Naive thymus-derived CD8-positive, alpha-beta T cell (primary cell): ENCODE results near the gene GIMAP6. TPM values are rescaled to one million over a fixed set of nuclear protein-coding genes. Genes with fewer than 3 reads are reported as not detected.
"Not testable (repeated sequence)": the region's sequence is repeated elsewhere in the genome, so short reads cannot be mapped to it uniquely, and the experiment has no call there.

Experiments used
- ATAC-seq, 2 donors: fragments of 150-1000 bp; cut with Tn5 transposase in 1 of 2; sonication (Bioruptor Pico), chemical (Tn5 transposase) in 1 of 2; 1 replicate in 1 of 2; 2 replicates in 1 of 2; pipeline ENCODE4 v1.10.0; 2021; ENCODE audit warnings: mild to moderate bottlenecking in 2 of 2, moderate library complexity in 2 of 2
- POLR2A ChIA-PET: fragments of 350-600 bp; sonication (Branson Sonifier 250); formaldehyde crosslinking; loops from one replicate; lab custom pipeline; 2021; ENCODE audit warnings: antibody characterized with exemption; lab: Charles Lee
- DNase-seq, 10 donors: peaks; one replicate each; pipeline versions ENCODE4 v3.0.0 to v3.0.0-alpha.2; 2020 to 2022
- H3K27ac Mint-ChIP-seq, 10 donors: one replicate each; pipeline ENCODE4 v1.8.0; 2020 to 2022; ENCODE audit warnings: mild to moderate bottlenecking in 10 of 10, mixed read lengths in 10 of 10, moderate library complexity in 4 of 10, inconsistent platforms in 1 of 10
- H3K27me3 Mint-ChIP-seq, 5 donors: one replicate each; pipeline ENCODE4 v1.8.0; 2021 to 2022; ENCODE audit warnings: mixed read lengths in 5 of 5
- H3K36me3 Mint-ChIP-seq, 3 donors: one replicate each; pipeline ENCODE4 v1.8.0; 2020 to 2022; ENCODE audit warnings: mixed read lengths in 3 of 3, mild to moderate bottlenecking in 2 of 3, inconsistent platforms in 1 of 3
- H3K4me1 Mint-ChIP-seq, 4 donors: one replicate each; pipeline ENCODE4 v1.8.0; 2021 to 2022; ENCODE audit warnings: mixed read lengths in 4 of 4
- H3K4me3 Mint-ChIP-seq, 10 donors: one replicate each; pipeline ENCODE4 v1.8.0; 2020 to 2022; ENCODE audit warnings: mild to moderate bottlenecking in 10 of 10, mixed read lengths in 10 of 10, moderate library complexity in 6 of 10, inconsistent platforms in 1 of 10
- H3K9me3 Mint-ChIP-seq, 9 donors: one replicate each; pipeline ENCODE4 v1.8.0; 2020 to 2022; ENCODE audit warnings: mixed read lengths in 9 of 9, mild to moderate bottlenecking in 3 of 9, inconsistent platforms in 1 of 9, moderate library complexity in 1 of 9
- polyA plus RNA-seq, 3 donors: library from polyadenylated mRNA; unstranded; fragments of 300-500 nt; fragmentation: Illumina TruSeq; gene quantifications; one replicate each; pipeline ENCODE4 v1.2.3, GENCODE V29; 2021
- total RNA-seq, 8 experiments: library from RNA in 2 of 8; stranded (reverse) in 2 of 8; gene quantifications; one replicate each; pipeline ENCODE4 v1.2.3 and lab custom pipeline; 2021 to 2026

GIMAP6 gene
- total and polyA plus RNA-seq, 5 experiments from 2014 or later: 115 to 216 (median 173) TPM

DNA sequence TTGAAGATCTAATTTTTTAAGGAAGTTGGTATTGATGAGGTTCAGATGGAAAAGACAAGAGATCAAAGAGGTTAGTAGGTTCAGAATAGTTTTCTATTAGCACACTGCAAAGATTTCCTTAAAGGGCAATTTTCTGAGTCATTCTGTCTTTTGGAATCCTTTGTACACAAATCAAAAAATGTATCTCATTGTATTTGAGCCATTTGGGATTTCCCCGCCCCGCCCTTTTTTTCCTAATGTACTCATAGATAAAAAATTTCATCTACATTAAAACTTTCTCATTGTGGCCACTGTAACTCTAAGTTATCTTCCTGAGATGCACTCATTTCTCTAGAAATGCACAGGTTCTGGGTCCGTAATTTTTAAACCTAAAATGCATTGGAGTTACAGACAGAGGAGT is 12.1 kb downstream of the GIMAP6 start:
- Mint-ChIP-seq H3K4me1 (peaks cover 22 to 69% (median 55%) of the 10 kb centered on the region in 4 donors), H3K27ac (peak overlapping the region; percentile 42 to 90 (median 86)), H3K9me3 (peaks cover 0 to 26% (median 7%) of the 10 kb centered on the region in 9 donors), H3K4me3 (peak overlapping the region in 5 of 10 donors; percentile 3 to 56 (median 39)), H3K27me3 (no peaks in the 10 kb centered on the region), H3K36me3 (peaks cover 7 to 24% (median 9%) of the 10 kb centered on the region in 3 donors)
- no peak for DNase-seq
- ATAC-seq: no peak
- POLR2A ChIA-PET: interaction anchor here (1.0 to 17.7 kb wide), 5 partner anchors 10 to 102 kb away, joined by 3 to 385 read pairs (median 4); partner anchors contain the start of genes GIMAP4 and GIMAP6

DNA sequence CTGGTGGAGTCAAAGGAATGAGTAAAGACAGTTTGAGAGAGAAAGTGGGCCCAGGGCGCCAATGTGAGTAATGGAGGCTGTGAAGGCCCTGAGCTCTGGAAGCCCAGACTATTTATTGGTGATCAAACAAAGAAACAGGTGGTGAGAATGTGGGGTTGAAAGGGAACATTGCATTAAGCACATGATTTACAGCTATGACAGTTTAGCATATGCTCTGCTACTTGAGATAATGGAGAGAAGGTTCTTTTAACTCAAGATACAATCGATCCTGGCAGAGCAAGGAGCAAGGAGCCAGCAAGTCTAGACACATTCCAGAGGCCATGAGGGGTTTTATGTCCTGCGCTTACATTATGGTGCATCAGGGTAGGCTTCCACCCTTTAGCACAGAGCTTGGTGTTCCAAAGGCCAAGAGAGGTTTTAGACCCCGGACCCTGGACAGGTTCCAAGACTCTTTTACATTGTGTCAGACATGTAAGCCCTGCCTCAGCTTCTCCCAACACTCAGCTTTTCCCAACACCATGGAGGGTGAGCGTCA is 16.9 kb downstream of the GIMAP6 start:
- not testable (repeated sequence) for ATAC-seq, DNase-seq, H3K27me3 Mint-ChIP-seq
- H3K9me3 Mint-ChIP-seq: peaks cover 0 to 17% (median 8%) of the 10 kb centered on the region in 9 donors
- POLR2A ChIA-PET: interaction anchor here (0.6 to 3.2 kb wide), 10 partner anchors 9 to 164 kb away, joined by 3 to 21 read pairs (median 4); partner anchors contain the start of genes GIMAP1 and GIMAP4
- H3K36me3 Mint-ChIP-seq: peaks cover 0 to 11% (median 8%) of the 10 kb centered on the region in 3 donors
- H3K4me1 Mint-ChIP-seq: peaks cover 46 to 74% (median 60%) of the 10 kb centered on the region in 4 donors
- H3K27ac Mint-ChIP-seq: peak overlapping the region; percentile 73 to 94 (median 88)
- H3K4me3 Mint-ChIP-seq: peak overlapping the region in 8 of 10 donors; percentile 19 to 70 (median 53)

DNA sequence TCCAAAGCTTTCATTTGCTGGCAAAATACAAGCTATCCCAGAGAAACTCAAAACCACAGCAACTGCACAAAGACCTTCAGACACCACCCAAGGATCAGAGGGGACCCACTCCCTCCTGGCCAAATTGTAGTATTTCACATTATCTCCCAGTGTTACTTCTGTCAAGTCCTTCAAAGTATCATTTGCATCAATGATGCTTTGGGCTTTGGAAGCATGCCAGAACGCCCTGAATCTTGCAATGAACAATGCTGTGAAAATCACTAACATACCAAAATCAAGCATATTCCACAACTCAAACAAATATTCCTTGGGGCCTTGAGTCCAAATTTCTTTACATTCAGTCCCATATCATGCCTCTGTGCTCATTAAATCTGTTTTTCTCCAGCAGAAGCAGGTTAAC is 17.8 kb downstream of the GIMAP6 start:
- H3K9me3 Mint-ChIP-seq: peaks cover 0 to 17% (median 8%) of the 10 kb centered on the region in 9 donors
- peaks cover 0 to 11% (median 8%) of the 10 kb centered on the region in 3 donors for H3K36me3 Mint-ChIP-seq
- not testable (repeated sequence) for DNase-seq, H3K27me3 Mint-ChIP-seq
- peak overlapping the region in 9 of 10 donors; percentile 7 to 70 (median 47) for H3K4me3 Mint-ChIP-seq
- peaks cover 43 to 75% (median 60%) of the 10 kb centered on the region in 4 donors for H3K4me1 Mint-ChIP-seq
- peak overlapping the region; percentile 73 to 94 (median 88) for H3K27ac Mint-ChIP-seq
- POLR2A ChIA-PET: interaction anchor here (0.7 to 3.2 kb wide), 12 partner anchors 10 to 166 kb away, joined by 3 to 21 read pairs (median 3); partner anchors contain the start of genes GIMAP1, GIMAP4 and GIMAP6
- ATAC-seq: peak in 1 of 2 donors; percentile 27

DNA sequence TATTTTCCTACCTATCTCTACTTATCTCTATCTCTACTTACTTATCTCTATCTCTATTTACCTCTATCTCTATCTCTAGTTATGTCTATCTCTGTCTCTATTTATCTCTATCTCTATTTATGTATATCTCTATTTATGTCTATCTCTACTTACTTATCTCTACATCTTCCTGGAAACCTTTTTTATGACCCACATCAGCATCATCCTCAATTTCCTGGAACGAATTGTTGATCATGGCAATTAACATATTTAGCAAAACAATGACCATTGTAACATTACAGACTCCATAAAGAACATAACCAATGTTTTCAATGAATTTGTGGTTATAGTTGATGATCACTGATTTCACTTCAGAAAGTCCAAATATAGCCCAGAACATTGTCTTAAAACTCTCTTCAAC is 18.3 kb downstream of the GIMAP6 start:
- POLR2A ChIA-PET: interaction anchor here (1.2 to 2.2 kb wide), 7 partner anchors 8 to 165 kb away, joined by 3 to 9 read pairs (median 4); partner anchors contain the start of genes GIMAP1 and GIMAP6
- Mint-ChIP-seq H3K9me3 (peaks cover 0 to 17% (median 8%) of the 10 kb centered on the region in 9 donors), H3K4me3 (peak overlapping the region in 9 of 10 donors; percentile 7 to 70 (median 47)), H3K27me3 (no peaks in the 10 kb centered on the region), H3K27ac (peak overlapping the region; percentile 46 to 94 (median 88)), H3K4me1 (peaks cover 43 to 79% (median 62%) of the 10 kb centered on the region in 4 donors), H3K36me3 (peaks cover 0 to 11% (median 8%) of the 10 kb centered on the region in 3 donors)
- DNase-seq: no peak
- ATAC-seq: no peak

DNA sequence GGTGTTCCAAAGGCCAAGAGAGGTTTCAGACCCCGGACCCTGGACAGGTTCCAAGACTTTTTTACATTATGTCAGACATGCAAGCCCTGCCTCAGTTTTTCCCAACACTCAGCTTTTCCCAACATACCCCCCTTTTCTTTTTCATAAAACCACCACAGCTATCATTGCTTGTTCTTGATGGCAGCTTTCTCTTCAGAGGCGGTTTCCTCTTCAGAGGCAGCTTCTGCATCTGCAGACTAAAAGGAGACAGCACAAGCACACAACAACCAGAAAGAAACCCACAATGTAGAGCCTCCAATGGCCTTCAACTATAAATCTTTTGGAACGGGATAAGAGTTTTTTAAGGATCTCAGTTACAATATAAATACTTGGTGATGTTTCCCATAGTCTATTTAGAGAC is 19.3 kb downstream of the GIMAP6 start:
- POLR2A ChIA-PET: interaction anchor here (0.8 to 2.2 kb wide), 10 partner anchors 9 to 161 kb away, joined by 3 to 9 read pairs (median 5); partner anchors contain the start of genes GIMAP1, GIMAP2 and GIMAP6
- H3K4me3 Mint-ChIP-seq: peak overlapping the region in 9 of 10 donors; percentile 37 to 61 (median 50)
- no peaks in the 10 kb centered on the region for H3K27me3 Mint-ChIP-seq
- H3K4me1 Mint-ChIP-seq: peaks cover 47 to 83% (median 69%) of the 10 kb centered on the region in 4 donors
- ATAC-seq (peak; percentile 54 to 81), DNase-seq (peak in 2 of 10 donors; percentile 10 to 34)
- H3K36me3 Mint-ChIP-seq: peaks cover 0 to 6% (median 5%) of the 10 kb centered on the region in 3 donors
- peak overlapping the region; percentile 39 to 92 (median 84) for H3K27ac Mint-ChIP-seq
- peaks cover 0 to 11% (median 5%) of the 10 kb centered on the region in 9 donors for H3K9me3 Mint-ChIP-seq

DNA sequence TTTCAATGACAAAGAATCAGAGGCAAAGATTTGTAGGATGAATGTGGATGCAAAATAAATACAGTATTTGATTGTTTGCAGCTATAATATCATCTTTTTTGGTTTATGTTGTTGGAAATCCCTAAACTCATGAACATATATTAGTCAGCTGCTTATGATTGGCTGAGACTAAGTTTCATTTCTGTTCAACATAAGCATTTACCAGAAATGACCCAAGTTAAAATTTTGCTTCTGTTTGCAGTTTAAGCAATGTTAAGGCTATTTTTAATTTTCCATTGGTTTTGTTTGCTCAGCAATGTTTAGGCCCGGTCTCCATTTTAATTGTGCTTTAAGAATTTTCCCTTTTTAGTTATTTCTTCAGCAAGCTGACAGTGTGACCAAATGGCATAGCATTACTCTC is 22.0 kb downstream of the GIMAP6 start:
- Mint-ChIP-seq H3K4me3 (no peak overlapping the region), H3K36me3 (peaks cover 0 to 2% (median 0%) of the 10 kb centered on the region in 3 donors)
- no peak for ATAC-seq

DNA sequence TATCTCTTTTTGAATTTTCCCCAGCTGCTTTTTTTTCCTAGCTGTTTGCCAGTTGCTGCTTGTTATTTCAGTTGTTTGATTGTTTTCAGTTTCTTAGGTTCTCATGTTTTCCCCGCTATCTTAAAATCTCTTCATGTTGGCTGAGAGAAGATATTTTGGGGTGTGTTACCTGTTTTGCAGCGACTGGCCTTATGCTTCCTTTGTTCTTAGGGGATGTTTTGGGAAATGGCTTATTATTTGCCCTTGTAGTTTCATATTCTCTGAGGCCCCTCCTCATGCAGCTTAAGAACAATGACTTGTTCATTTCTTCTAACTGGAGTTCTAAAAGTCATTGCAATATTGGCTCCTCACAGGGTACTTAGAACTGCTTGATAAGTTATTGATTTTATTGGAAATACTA is 28.6 kb downstream of the GIMAP6 start:
- ATAC-seq (peak; percentile 97 to 98), DNase-seq (peak in 3 of 10 donors; percentile 24 to 66 (median 64))
- peaks cover 5 to 23% (median 18%) of the 10 kb centered on the region in 3 donors for H3K36me3 Mint-ChIP-seq
- peaks cover 27 to 82% (median 69%) of the 10 kb centered on the region in 4 donors for H3K4me1 Mint-ChIP-seq
- peak overlapping the region; percentile 28 to 96 (median 85) for H3K27ac Mint-ChIP-seq
- H3K4me3 Mint-ChIP-seq: peak overlapping the region; percentile 20 to 70 (median 62)
- peaks cover 0 to 32% (median 12%) of the 10 kb centered on the region in 9 donors for H3K9me3 Mint-ChIP-seq
- H3K27me3 Mint-ChIP-seq: not testable (repeated sequence)
- POLR2A ChIA-PET: interaction anchor here (0.6 to 1.9 kb wide), 12 partner anchors 9 to 140 kb away, joined by 3 to 16 read pairs (median 4); partner anchors contain the start of genes GIMAP1, GIMAP4, GIMAP5 and GIMAP6

More for the DNA sequence above, 22.0 kb downstream of the GIMAP6 start:
- Mint-ChIP-seq H3K27me3 (no peaks in the 10 kb centered on the region), H3K9me3 (peaks cover 0 to 7% (median 0%) of the 10 kb centered on the region in 9 donors), H3K27ac (peak overlapping the region in 6 of 10 donors; percentile 48 to 92 (median 60)), H3K4me1 (peaks cover 48 to 90% (median 78%) of the 10 kb centered on the region in 4 donors)
- no peak for DNase-seq
- POLR2A ChIA-PET: interaction anchor here (1.4 to 2.1 kb wide), 3 partner anchors 11 to 22 kb away, joined by 6 to 11 read pairs (median 8); partner anchors contain the start of gene GIMAP6

DNA sequence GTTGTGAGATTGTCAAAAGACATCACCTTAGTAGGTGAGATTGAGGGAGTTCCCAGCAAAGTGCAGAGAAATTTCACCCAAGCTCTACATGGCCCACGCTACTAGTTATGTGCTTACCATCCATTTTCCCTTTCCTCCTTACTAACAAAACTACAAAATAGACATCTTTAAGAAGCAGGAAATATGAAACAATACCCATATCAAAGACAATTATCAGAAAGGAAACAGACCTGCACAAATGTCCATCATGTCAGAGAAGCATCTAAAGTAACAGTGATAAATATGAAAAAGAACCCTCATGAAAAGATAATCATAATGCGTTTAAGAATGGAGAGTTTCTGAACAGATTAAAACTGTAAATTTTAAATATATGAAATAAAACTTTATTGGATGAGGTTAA is 36.8 kb downstream of the GIMAP6 start:
- Mint-ChIP-seq H3K4me3 (peak overlapping the region in 7 of 10 donors; percentile 1 to 56 (median 27)), H3K9me3 (peaks cover 0 to 81% (median 47%) of the 10 kb centered on the region in 9 donors), H3K27ac (peak overlapping the region in 5 of 10 donors; percentile 3 to 91 (median 8)), H3K36me3 (peaks cover 4 to 40% (median 39%) of the 10 kb centered on the region in 3 donors), H3K4me1 (peaks cover 32 to 67% (median 60%) of the 10 kb centered on the region in 4 donors), H3K27me3 (no peaks in the 10 kb centered on the region)
- POLR2A ChIA-PET: interaction anchor here (0.6 to 2.1 kb wide), 2 partner anchors 28 to 36 kb away, joined by 3 to 5 read pairs; partner anchors contain the start of gene GIMAP6
- no peak for DNase-seq
- ATAC-seq: peak in 1 of 2 donors; percentile 28

DNA sequence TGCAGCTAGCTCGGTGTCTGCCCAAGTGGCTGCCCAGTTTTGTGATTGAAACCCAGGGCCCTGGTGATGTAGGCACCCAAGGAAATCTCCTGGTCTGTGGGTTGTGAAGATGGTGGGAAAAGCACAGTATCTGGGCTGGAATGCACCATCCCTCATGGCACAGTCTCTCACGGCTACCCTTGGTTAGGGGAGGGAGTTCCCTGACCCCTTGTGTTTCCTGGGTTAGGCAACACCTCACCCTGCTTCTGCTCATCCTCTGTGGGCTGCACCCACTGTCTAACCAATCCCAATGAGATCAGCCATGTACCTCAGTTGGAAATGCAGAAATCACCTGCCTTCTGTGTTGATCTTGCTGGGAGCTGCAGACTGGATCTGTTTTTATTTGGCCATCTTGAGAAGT is 37.4 kb downstream of the GIMAP6 start:
- H3K27ac Mint-ChIP-seq: peak overlapping the region in 4 of 10 donors; percentile 8 to 91 (median 44)
- no peak for DNase-seq
- no peaks in the 10 kb centered on the region for H3K27me3 Mint-ChIP-seq
- peaks cover 0 to 79% (median 41%) of the 10 kb centered on the region in 9 donors for H3K9me3 Mint-ChIP-seq
- peaks cover 30 to 66% (median 59%) of the 10 kb centered on the region in 4 donors for H3K4me1 Mint-ChIP-seq
- no peak for ATAC-seq
- peaks cover 0 to 34% (median 34%) of the 10 kb centered on the region in 3 donors for H3K36me3 Mint-ChIP-seq
- POLR2A ChIA-PET: interaction anchor here (0.5 to 2.1 kb wide), 5 partner anchors 18 to 145 kb away, joined by 3 to 5 read pairs (median 3); partner anchors contain the start of gene GIMAP6
- H3K4me3 Mint-ChIP-seq: peak overlapping the region in 6 of 10 donors; percentile 5 to 56 (median 24)

DNA sequence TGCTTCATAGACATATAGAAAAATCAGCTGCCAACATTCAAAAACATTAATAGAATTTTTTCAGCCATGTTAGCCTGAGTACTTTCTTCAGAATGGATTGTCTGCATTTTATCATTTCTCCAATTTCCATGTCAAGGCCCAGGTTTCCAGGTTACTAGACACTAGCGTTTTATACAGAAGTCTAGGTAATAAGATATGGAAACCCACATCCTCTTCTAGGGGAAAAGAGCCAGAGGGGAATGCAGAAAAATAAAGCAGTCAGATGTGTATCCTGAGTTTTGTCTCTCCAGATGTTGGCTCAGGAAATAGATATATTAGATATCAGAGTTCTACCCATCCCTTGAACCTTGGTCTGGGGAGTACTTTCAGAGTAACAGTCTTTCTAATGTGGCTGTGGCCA is 44.6 kb downstream of the GIMAP6 start:
- no peak for ATAC-seq
- peaks cover 35 to 75% (median 60%) of the 10 kb centered on the region in 4 donors for H3K4me1 Mint-ChIP-seq

DNA sequence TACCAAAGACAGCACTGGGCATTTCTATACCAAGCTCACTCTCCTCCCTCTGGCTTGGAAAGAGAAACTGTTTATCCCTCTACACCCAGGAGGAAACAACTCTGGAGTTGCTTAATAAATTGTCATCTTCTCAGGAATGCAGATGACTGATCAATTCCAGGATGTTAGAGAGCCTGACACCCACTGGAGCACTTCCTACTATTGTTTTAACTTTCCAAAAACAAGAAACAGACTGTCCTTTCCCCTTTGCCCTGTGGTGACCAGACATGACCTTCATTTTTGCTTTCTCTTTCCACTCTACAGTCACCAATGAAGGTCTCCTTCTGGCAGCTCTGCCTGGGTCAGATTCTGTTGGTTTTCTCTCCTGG is 45.4 kb downstream of the GIMAP6 start:
- H3K4me3 Mint-ChIP-seq: peak overlapping the region in 8 of 10 donors; percentile 3 to 68 (median 48)
- POLR2A ChIA-PET: interaction anchor here (1.0 to 1.7 kb wide), 8 partner anchors 11 to 129 kb away, joined by 3 to 5 read pairs (median 4); partner anchors contain the start of gene GIMAP6
- ATAC-seq (peak; percentile 12 to 41), DNase-seq (no peak)
- peaks cover 0 to 62% (median 27%) of the 10 kb centered on the region in 9 donors for H3K9me3 Mint-ChIP-seq
- peak overlapping the region; percentile 23 to 91 (median 74) for H3K27ac Mint-ChIP-seq
- peaks cover 35 to 73% (median 60%) of the 10 kb centered on the region in 4 donors for H3K4me1 Mint-ChIP-seq
- H3K36me3 Mint-ChIP-seq: peaks cover 2 to 29% (median 20%) of the 10 kb centered on the region in 3 donors
- H3K27me3 Mint-ChIP-seq: no peaks in the 10 kb centered on the region

More for the DNA sequence above, 44.6 kb downstream of the GIMAP6 start:
- H3K9me3 Mint-ChIP-seq: peaks cover 0 to 62% (median 27%) of the 10 kb centered on the region in 9 donors
- peak overlapping the region in 3 of 10 donors; percentile 78 to 91 (median 79) for H3K27ac Mint-ChIP-seq
- H3K27me3 Mint-ChIP-seq: no peaks in the 10 kb centered on the region
- DNase-seq: no peak
- POLR2A ChIA-PET: interaction anchor here (1.1 to 1.7 kb wide), 4 partner anchors 41 to 103 kb away, joined by 3 to 5 read pairs (median 5); partner anchors contain the start of gene GIMAP6
- peaks cover 0 to 29% (median 19%) of the 10 kb centered on the region in 3 donors for H3K36me3 Mint-ChIP-seq
- H3K4me3 Mint-ChIP-seq: no peak overlapping the region
